ENCODE results near the gene ULK3.

- TF ChIP-seq EZH2 (IDR thresholded peaks at IDR 0.05; ENCODE audit: borderline replicate concordance, low read depth, low read length, severe bottlenecking) = no peak
- TF ChIP-seq CTCF (IDR thresholded peaks at IDR 0.05; ENCODE audit: borderline replicate concordance, extremely low read depth, low read length, poor library complexity, severe bottlenecking) = no peak
Measured at GRCh38 chr15:74790080-74790916, 52.7 kb downstream of the ULK3 start.
